SHP77 treated with DMSO at 0.1 percent for 48 hours (cell line): ENCODE results near the gene ETAA1.

Experiments
- DNase-seq: peaks from one replicate; lab custom pipeline; 2025; lab: John Stamatoyannopoulos, UW

ETAA1 gene

DNA sequence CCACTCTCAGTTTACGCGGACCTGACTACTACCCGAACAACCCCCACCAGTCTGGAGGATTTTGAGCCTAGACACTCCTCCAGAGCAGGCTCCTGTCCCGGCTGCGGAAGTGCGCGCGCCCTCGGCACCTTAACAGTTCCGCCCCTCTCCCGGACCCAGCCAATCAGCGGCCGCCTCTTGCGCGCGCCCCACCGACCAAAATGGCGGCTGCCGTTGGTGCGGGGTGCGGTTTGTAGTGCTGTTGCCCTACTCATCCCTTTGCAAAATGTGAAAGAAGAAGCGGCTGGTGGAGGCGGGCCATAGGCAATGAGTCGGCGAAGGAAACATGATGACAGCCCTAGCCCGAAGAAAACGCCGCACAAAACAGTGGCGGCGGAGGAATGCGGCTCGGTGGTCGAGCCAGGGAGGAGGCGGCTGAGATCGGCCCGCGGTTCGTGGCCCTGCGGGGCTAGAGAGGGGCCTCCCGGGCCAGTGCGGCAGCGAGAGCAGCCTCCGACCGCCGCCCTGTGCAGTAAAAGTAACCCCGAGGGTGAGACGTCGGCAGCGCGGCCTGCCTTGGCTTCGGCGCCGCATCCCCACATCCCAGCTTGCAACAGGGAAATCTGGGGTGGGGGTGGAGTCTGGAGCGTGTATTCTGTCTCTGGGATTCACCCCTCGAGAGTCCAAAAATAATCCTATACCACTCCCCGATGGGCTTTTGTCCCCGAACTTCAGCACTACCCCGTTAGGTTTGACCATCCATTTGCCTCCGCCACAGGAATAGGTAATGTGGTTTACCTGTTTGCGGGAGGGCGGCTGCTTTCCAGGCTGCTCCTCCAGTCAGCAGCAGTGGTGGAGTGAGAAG lies at the start of gene ETAA1:
Gene ETAA1, plus strand, starts transcription at position 191 of the 844 bp plus-strand sequence. Its CDS starts 116 bp downstream, at position 307.
- DNase-seq: peak; percentile 79

DNA sequence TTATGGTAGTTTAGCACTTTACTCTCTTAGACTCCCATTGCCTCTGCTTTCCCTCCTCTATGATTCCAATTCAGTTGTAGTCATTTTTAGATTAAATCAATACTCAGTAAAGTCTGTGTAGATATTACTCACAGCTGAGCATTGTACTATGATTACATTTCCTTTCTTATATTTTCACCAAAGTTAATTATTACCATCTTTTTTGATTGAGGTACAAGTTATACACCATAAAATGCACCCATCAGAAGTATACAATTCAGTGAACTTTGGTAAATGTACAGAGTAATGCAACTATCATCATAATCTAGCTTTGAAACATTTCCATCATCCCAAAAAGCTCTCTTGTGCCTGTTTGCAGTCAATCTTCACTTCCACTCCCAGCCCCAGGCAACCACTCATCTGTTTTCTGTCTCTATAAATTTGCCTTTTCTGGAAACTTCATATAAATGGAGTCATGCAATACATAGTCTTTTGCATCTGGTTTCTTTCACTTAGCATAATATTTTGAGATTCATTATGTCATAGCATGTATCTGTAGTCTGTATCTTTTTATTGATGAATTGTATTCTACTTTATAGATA lies 30.2 kb upstream of the ETAA1 start:
- no peak for DNase-seq

DNA sequence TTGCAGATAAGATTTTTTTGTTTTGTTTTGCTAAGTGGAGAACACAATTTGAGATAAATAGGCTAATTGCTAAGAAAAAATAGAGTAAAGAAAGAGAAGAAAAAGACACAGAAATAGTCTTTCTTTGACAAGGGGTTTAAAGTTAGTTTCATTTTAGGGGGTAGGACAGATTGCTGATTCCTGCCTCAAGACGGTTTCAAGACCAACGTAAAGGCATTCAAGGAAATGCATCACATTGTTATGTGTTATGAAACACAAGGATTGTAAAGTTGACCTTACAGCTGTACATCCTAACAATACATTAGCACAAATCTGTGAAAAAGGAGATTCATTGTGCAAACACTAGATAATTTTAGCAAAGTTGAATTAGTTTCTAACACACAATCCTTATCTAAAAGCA lies 22.7 kb upstream of the ETAA1 start:
- no peak for DNase-seq

DNA sequence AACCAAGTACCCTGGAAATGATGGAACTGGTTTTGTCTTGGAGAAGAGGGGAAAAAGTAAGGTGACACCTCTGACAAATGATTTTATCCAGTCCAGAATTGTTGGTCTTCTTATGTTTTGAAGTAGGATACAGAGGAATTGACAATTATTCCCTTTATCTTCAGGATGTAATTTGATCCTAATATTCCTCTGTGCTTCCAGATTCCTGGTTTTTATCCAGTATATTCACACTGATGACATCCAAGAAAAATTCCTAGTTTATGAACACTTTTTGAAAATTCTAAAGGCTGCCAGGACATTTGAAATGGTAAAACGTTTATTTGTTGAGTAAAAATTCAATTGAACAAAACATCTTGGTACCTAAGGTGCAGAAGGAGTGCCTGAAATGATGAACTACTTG lies 22.2 kb upstream of the ETAA1 start:
- DNase-seq: no peak

GRCh38 chr2:67378555-67378954 lies 18.6 kb upstream of the ETAA1 start:
- no peak for DNase-seq

GRCh38 chr2:67379048-67379447 lies 18.1 kb upstream of the ETAA1 start:
- no peak for DNase-seq

DNA sequence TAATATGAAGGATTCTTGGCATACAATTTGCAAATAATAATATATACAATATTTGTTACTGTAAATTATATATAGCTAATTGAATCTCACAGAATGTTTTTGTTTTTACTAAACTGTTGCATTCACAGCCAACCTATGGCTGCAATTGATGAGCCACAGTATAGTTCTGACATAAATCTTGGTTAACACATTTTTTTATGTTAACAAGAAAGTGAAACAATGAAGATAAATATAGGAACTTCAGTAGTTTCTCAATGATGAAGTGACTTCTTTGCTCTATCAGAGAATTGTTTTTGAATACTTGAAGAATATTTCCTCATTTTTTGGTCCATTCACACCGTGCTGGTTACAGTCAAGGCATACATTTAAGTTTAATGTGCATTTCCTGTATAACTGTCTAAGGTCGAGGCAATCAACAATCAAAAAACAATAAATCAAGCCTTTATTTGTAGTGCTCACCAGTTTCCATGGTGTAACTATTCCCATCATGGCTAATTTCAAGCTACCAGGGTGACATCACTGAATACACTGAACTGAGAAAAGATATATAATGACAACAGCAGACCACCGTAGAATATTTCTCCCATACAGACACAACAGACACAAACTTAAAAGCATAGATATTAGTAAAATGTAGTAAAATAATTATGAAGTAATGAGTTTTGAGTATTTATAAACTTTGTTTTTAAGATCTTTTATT lies 12.9 kb upstream of the ETAA1 start:
- DNase-seq: no peak

DNA sequence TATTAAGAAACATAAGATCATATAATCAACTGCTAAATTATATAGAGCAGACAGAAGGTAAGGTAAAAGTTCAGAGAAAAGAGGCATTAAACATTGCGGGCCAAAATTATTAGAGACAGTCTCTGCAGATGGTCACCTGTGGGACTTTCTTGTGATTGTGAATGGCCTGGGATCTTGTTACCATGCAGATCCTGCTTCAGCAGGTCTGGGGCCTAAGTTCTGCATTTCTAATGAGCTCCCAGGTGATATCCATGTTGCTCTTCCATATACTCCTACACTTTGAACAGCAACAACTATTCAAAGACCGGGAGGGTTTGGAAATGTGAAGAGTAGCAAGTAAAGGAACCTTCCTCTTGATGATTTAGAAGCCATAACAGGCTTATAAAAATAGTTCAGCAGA lies 8.5 kb upstream of the ETAA1 start:
- DNase-seq: no peak

GRCh38 chr2:67389286-67389685 lies 7.8 kb upstream of the ETAA1 start:
- DNase-seq: no peak

DNA sequence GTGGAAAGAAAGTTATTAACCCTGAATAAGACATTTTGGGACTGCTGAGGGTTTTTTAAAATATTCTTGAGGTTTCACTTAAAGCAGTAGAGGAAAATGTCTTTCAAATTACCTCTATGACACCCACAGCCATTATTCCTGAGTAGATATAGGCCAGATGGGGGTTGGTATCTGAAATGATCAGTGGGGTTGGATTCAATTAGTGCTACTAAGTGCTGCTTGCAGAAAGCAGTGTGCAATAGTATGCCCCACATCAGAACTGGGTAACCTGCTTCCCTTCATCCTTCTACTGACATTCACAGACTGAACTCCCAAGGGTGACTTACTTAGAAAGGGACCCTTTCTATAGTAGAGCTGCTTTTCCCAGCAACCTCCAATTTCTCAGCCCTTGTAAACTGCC lies 7.3 kb upstream of the ETAA1 start:
- no peak for DNase-seq

DNA sequence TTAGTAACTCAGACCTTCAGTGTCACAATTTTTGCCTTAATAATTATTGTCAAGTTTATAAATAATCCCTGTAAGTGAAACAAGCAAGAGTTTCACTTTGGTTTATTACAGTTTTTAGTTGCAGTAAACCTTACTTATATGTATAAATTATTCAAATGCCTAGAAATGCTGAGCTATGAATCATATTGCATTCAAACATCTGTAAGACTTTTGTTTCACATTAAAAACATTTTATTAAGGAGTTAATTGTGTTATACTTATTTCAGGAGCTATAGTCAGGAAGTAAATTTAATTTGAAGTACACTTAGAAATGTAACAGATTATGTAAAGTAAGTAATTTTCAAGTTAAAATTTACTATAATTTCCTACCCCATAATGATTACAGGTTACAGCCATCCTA lies 3.9 kb upstream of the ETAA1 start:
- no peak for DNase-seq

DNA sequence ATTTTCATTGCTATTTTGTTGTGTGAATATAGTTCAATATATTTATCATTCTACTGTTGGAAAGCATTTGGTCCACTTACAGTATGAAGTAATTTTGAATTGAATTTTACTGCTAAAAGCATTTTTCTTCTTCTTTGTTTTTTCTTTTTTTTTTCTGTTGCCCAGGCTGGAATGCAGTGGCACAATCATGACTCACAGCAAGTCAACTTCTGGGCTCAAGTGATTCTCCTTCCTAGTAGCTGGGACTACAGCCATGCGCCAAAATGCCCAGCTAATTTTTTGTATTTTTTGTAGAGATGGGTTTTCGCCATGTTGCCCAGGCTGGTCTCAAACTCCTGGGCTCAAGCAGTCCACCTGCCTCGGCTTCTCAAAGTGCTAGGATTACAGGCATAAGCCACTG lies 2.4 kb upstream of the ETAA1 start:
- no peak for DNase-seq

DNA sequence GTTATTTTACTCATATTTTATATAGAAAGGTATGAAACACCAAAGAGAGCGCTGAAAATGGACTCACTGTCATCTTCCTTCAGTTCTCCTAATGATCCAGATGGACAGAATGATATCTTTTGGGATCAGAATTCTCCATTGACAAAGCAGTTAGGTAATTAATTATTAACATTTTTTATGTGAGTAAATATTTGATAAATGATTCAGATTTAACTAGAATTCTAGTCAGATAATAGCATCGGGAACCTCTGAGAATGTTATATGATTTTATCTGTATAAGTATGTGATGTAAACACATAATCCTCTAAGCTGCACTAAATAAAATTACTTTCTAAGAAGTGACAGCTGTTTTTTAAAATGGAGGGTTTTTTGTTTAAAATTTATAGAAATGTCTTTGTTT lies 2.0 kb downstream of the ETAA1 start:
- DNase-seq: no peak

DNA sequence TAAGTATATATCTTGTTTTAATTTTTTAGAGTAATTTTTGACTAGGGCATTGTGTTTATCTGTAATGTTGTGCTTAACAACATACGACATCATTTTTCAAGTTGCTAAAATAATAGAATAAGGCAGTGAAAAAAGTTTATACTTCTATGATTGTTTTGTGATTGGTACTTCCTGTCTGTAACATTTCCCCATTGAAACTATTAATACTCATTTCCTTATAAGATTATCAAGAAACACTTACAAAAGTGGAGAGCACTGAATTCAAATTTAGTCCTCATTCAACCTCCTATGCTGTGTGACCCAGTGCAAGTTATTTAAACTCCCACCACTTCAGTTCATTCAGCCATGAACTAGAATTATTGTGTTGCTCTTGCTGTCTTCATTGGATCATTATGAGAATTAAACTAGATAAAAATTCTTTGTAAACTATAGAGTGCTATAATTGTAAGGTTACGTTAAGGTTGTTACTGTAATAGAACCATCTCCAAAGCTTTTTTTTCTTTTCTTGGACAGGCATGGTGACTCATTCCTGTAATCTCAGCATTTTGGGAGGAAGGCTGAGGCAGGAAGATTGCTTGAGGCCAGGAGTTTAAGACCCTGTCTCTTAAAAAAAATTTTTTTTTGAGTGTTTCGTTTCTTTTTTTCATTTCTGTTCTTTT lies 2.8 kb downstream of the ETAA1 start:
- DNase-seq: no peak

GRCh38 chr2:67400560-67401485 lies 3.7 kb downstream of the ETAA1 start:
- DNase-seq: peak; percentile 31

- no peak for DNase-seq
Measured at GRCh38 chr2:67408346-67408745, 11.2 kb downstream of the ETAA1 start.

- no peak for DNase-seq
Measured at GRCh38 chr2:67412424-67412823, 15.3 kb downstream of the ETAA1 start.

DNA sequence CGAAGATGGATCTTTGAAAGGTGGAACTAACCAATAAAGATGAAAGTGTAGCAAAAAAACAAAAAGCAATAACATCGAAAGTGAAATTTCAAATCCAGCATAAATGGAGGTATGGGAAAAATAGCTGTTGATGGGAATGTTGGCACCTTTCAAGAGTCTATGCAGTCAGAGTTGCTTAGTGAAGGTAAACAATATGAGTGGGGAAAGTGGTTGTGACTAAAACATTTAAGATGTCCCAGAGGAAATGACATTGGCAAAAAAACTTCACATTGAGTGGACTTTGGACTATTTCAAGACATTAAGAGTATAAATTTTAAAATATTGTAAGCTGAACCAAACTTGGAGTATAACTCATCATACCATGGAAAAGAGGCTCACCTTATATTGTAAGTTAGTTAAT lies 17.7 kb downstream of the ETAA1 start:
- no peak for DNase-seq

DNA sequence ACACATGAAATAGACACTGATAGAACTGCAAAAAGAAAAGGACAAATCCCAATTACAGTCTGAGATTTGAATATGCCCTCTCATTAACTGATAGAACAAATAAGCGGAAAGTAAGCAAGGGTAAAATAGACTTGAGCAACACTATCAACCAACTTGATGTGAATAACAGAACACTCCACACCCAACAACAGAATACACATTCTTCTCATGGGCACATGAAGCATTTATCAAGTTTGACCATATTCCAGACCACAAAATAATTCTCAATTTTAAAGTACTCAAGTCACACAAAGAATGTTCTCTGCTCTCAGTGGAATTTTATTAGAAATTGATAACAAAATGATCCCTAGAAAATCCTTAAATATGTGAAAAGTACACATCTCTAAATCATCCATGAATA lies 19.0 kb downstream of the ETAA1 start:
- no peak for DNase-seq

DNA sequence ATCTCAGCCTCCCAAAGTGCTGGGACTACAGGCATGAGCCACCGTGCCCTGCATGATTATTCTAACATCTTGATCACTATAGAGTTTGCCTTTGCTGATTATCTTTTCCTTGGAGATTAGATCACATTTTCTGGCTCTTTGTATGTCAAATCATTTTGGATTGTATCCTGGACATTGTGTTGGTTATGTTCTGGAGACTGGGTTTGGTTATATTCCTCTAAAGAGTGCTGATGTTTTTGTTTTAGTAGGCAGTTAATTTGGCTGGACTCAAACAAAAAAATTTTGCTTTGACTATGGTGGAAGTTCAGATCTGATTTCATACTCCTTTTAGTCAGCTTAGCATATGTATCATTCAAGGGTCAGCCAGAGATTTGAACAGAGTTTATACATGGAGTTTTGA lies 26.4 kb downstream of the ETAA1 start:
- DNase-seq: no peak

DNA sequence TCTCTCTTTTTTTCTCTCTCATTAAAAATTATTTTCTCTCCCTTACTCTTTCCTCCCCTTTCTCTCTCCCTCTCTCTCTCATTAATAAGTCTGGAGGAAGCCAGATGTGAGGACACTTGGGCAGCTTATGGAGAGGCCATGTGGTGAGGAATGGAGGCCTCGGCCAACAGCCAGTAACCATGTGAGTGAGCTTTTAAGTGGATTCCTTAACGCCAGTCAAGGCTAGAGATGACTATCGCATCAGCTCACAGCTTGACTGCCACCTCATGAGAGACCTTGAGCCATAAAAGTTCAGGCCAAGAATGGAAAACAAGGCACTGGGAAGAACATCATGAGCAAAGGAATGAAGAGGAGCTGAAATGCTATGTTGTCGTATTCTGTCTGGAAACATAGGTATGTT lies 39.1 kb downstream of the ETAA1 start:
- no peak for DNase-seq

DNA sequence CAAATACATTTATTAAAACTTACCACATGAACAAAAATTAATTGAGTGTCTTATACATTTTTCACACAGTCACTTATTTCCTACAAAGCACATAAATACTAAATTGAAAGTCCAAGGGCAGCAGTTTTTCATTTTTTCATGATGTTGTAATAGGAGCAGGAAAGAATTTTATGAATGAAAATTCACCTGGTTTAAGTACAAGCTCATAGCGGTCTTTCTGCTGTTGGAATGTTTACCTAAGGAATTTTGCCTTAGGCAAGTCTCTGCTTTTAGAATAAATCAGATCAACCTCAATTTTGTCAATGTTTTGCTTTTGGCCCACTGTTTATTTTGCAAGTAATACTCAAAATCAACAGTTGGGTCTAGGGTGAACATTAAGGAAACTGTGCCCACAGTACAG lies 40.0 kb downstream of the ETAA1 start:
- no peak for DNase-seq
